ENCODE measurements around the gene REXO1. TPM values are rescaled to one million over a fixed set of nuclear protein-coding genes. Genes with fewer than 3 reads are reported as not detected.

REXO1 gene
- total RNA-seq, 1 donor from 2014 or later: 69.6 TPM

DNA sequence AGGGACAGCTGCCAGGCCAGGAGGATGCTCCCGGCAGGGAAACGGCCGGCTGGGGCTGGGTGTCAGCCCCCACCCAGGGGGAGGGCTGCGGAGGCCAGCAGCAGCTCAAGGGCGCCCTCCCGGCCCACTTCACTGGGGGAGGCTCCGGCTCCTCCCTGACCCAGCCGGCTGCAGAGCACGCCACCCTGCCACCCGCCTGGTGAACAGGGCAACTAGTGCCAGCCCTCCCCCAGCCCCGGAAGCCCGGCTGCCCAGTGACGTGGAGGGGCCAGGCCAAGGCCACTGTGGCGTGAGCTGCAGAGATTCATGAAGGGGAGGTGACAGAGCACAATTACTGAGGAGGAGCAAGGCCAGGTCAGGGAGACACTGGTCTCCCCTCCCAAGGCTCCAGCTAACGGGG is 14.7 kb downstream of the REXO1 start:
- Mint-ChIP-seq H3K9me3 (no peaks in the 10 kb centered on the region), H3K4me3 (no peak overlapping the region), H3K27ac (no peak overlapping the region), H3K27me3 (no peaks in the 10 kb centered on the region), H3K4me1 (peaks cover 15% of the 10 kb centered on the region), H3K36me3 (ENCODE audit: low read depth) (peaks cover 26% of the 10 kb centered on the region)
- intact Hi-C loops (cut with micrococcal nuclease): no loop called here
- TF ChIP-seq CTCF (IDR thresholded peaks at IDR 0.05): no peak
- POLR2A ChIA-PET: interaction anchor here (0.7 kb wide), 1 partner anchor 61 kb away, joined by 5 read pairs; no protein-coding TSS in a partner anchor
- DNase-seq (no peak), ATAC-seq (ENCODE audit: low read depth) (no peak)
- CTCF ChIA-PET: no interaction called here

DNA sequence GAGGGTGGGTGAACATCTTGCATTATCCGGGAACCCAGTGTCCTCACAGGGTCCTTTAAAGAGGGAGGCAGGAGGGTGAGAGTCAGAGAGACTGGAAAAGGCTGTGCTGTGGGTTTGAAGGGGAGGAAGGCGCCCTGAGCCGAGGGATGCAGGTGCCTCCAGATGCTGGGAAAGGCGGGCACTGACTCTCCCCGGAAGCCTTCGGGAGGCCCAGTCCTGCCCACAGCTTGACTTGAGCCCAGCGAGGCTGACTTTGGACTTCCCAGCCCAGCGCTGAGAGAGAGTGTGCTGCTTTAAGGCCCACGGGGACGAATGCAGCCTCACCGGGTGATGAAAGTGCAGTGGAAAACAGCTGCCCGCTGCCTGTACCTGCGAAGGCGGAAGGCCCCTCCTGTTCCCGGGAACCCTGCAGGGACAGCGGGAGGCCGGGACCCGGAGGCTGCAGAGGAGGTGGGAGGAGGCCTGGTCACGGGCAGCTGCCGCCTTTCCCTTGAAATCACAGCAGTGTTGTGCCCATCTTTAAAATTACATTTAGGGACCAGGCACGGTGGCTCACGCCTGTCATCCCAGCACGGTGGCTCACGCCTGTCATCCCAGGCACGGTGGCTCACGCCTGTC is 16.1 kb downstream of the REXO1 start:
- intact Hi-C loops (cut with micrococcal nuclease): no loop called here

GRCh38 chr19:1830978-1831377 is 17.3 kb downstream of the REXO1 start:
- H3K4me3 Mint-ChIP-seq: no peak overlapping the region
- TF ChIP-seq CTCF (IDR thresholded peaks at IDR 0.05): no peak

More for the DNA sequence above, 16.1 kb downstream of the REXO1 start:
- no peaks in the 10 kb centered on the region for H3K9me3 Mint-ChIP-seq
- no peak for DNase-seq
- ChIA-PET CTCF (no interaction called here), POLR2A (interaction anchor here (0.6 kb wide), 1 partner anchor 166 kb away, joined by 5 read pairs; no protein-coding TSS in a partner anchor)
- no peaks in the 10 kb centered on the region for H3K27me3 Mint-ChIP-seq
- H3K27ac Mint-ChIP-seq: no peak overlapping the region
- ATAC-seq (ENCODE audit: low read depth): no peak
- TF ChIP-seq CTCF (IDR thresholded peaks at IDR 0.05): no peak
- peaks cover 7% of the 10 kb centered on the region for H3K4me1 Mint-ChIP-seq
- no peak overlapping the region for H3K4me3 Mint-ChIP-seq
- H3K36me3 Mint-ChIP-seq (ENCODE audit: low read depth): peaks cover 26% of the 10 kb centered on the region

GRCh38 chr19:1830568-1830967 is 17.7 kb downstream of the REXO1 start:
- CTCF ChIA-PET: no interaction called here
- no peak overlapping the region for H3K27ac Mint-ChIP-seq
- H3K4me1 Mint-ChIP-seq: peaks cover 5% of the 10 kb centered on the region
- no peaks in the 10 kb centered on the region for H3K27me3 Mint-ChIP-seq
- H3K9me3 Mint-ChIP-seq: no peaks in the 10 kb centered on the region
- POLR2A ChIA-PET: no interaction called here
- ATAC-seq (ENCODE audit: low read depth) (no peak), DNase-seq (no peak)
- intact Hi-C loops (cut with micrococcal nuclease): no loop called here
- TF ChIP-seq CTCF (IDR thresholded peaks at IDR 0.05): no peak
- H3K36me3 Mint-ChIP-seq (ENCODE audit: low read depth): peaks cover 33% of the 10 kb centered on the region
- no peak overlapping the region for H3K4me3 Mint-ChIP-seq

More at GRCh38 chr19:1830978-1831377, 17.3 kb downstream of the REXO1 start:
- Mint-ChIP-seq H3K9me3 (no peaks in the 10 kb centered on the region), H3K36me3 (ENCODE audit: low read depth) (peaks cover 30% of the 10 kb centered on the region), H3K27me3 (no peaks in the 10 kb centered on the region), H3K27ac (no peak overlapping the region), H3K4me1 (peaks cover 6% of the 10 kb centered on the region)
- DNase-seq: no peak
- intact Hi-C loops (cut with micrococcal nuclease): no loop called here
- POLR2A ChIA-PET: interaction anchor here (0.7 kb wide), 1 partner anchor 34 kb away, joined by 7 read pairs; no protein-coding TSS in a partner anchor
- no peak for ATAC-seq (ENCODE audit: low read depth)
- CTCF ChIA-PET: no interaction called here

- Mint-ChIP-seq H3K27ac (no peak overlapping the region), H3K9me3 (no peaks in the 10 kb centered on the region), H3K4me1 (peaks cover 5% of the 10 kb centered on the region), H3K27me3 (no peaks in the 10 kb centered on the region), H3K4me3 (no peak overlapping the region), H3K36me3 (ENCODE audit: low read depth) (peaks cover 33% of the 10 kb centered on the region)
- intact Hi-C loops (cut with micrococcal nuclease): no loop called here
- no peak for DNase-seq
- CTCF ChIA-PET: interaction anchor here (0.8 kb wide), 1 partner anchor 284 kb away, joined by 3 read pairs; no protein-coding TSS in a partner anchor
- POLR2A ChIA-PET: no interaction called here
- ATAC-seq (ENCODE audit: low read depth): no peak
- no peak for TF ChIP-seq CTCF (IDR thresholded peaks at IDR 0.05)
Measured at GRCh38 chr19:1829958-1830357, 18.3 kb downstream of the REXO1 start.
